Colonic mucosa (tissue), 4 donors: ENCODE data around the gene RMND5B. TPM values are rescaled to one million over a fixed set of nuclear protein-coding genes. Genes with fewer than 3 reads are reported as not detected.
"Not testable (repeated sequence)": the region's sequence is repeated elsewhere in the genome, so short reads cannot be mapped to it uniquely, and the experiment has no call there.

ENCODE experiments used
- DNase-seq: peaks from one replicate; pipeline ENCODE4 v3.0.0-alpha.2; 2020
- H3K27ac ChIP-seq: fragments of 200-600 bp; one replicate; pipeline ENCODE4 v1.8.0; 2021
- H3K27me3 ChIP-seq: fragments of 200-600 bp; one replicate; pipeline ENCODE4 v1.8.0; 2021
- H3K36me3 ChIP-seq: fragments of 200-600 bp; one replicate; pipeline ENCODE4 v1.8.0; 2021
- H3K4me1 ChIP-seq: fragments of 200-600 bp; one replicate; pipeline ENCODE4 v1.8.0; 2021; ENCODE audit warnings: mild to moderate bottlenecking
- H3K4me3 ChIP-seq: fragments of 200-600 bp; one replicate; pipeline ENCODE4 v1.8.0; 2021
- H3K9ac ChIP-seq, 2 donors: one replicate each; pipeline ENCODE4 v1.7.0; 2013; ENCODE audit warnings: control low read depth in 2 of 2, low read depth in 2 of 2, low read length in 2 of 2
- H3K9me3 ChIP-seq: fragments of 200-600 bp; one replicate; pipeline ENCODE4 v1.8.0; 2021
- intact Hi-C: fragments of 100-400 bp; cut with DNase I; formaldehyde crosslinking; loops from one replicate; pipeline ENCODE4 v1.14.1; 2022
- total RNA-seq, 2 donors: library from RNA; stranded (reverse); fragmentation: NEBNext Ultra II Directional in 1 of 2; extraction: Animal tissue kit (Norgen Biotek cat#: 25700) in 1 of 2; gene quantifications; one replicate each; pipeline ENCODE4 v1.2.1, GENCODE V29; 2021
- TF ChIP-seq, protein P1 (sequence below): fragments of 200-600 bp; IDR thresholded peaks from one replicate; pipeline ENCODE4 v1.8.0; 2022; ENCODE audit warnings: antibody characterized with exemption, mild to moderate bottlenecking
- donor health status: healthy.
- donor health status: DM: no; HTN: no; CAD: no.
- donor health status: DM: no; HTN: no; CAD: no.

RMND5B gene, protein sequence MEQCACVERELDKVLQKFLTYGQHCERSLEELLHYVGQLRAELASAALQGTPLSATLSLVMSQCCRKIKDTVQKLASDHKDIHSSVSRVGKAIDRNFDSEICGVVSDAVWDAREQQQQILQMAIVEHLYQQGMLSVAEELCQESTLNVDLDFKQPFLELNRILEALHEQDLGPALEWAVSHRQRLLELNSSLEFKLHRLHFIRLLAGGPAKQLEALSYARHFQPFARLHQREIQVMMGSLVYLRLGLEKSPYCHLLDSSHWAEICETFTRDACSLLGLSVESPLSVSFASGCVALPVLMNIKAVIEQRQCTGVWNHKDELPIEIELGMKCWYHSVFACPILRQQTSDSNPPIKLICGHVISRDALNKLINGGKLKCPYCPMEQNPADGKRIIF
- 10 to 100 TPM; 31.9 to 50.1 TPM for total RNA-seq

DNA sequence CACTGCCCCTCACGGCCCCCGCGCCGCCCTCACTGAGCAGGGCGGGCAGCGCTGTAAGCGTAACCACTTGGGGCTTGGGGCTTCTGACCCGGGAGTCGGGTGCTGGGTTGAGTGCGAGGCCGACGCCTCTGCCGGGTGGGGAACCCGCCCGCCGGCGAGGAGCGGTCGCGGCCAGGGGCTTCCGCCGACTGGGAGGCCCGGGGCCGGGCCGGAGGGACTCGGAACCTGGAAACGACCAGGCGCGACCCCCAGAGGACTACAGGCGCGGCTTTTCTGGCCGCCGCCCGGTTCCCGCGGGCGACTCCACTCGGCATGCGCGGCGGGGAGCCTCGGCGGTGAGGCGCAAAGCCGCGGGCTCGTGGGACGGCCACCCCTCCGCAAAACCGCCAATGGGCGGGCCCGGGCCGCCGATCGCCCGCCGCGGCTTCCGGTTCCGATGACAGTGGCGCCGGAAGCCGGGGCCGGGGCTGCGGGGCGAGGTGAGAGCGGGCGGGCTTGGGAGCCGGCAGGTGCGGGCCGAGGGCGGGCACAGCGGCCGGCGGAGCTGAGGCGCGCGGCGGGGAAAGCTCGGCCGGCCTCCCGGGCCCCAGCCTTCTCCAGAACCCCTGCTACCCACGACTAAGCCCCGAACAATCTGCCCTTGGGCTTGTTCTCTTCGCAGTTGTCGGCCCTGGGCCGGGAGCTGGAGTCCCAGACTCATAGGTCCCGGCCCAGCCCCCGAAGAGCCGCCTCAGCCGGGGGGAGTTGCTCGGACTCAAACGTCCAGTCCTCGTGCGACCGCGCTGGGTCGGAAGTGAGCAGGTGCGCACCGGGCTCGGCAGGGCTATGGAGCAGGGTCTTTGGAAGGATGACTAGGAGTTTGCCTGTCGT lies at the start of gene RMND5B:
Gene RMND5B (plus strand): TSS at position 439 of the 870 bp plus-strand sequence. CDS start 7,106 bp downstream, outside the sequence.
- Histone ChIP-seq H3K9ac (peak within 1 kb of the TSS; percentile 82 to 91), H3K27me3 (no peaks in the 10 kb centered on the region), H3K4me3 (peak within 1 kb of the TSS; percentile 97), H3K9me3 (no peaks in the 10 kb centered on the region), H3K27ac (peak within 1 kb of the TSS; percentile 96), H3K4me1 (peaks cover 6% of the 10 kb centered on the region), H3K36me3 (no peaks in the 10 kb centered on the region)
- DNase-seq: peak; percentile 87
- intact Hi-C loops: no loop called here
- TF ChIP-seq, protein P1, sequence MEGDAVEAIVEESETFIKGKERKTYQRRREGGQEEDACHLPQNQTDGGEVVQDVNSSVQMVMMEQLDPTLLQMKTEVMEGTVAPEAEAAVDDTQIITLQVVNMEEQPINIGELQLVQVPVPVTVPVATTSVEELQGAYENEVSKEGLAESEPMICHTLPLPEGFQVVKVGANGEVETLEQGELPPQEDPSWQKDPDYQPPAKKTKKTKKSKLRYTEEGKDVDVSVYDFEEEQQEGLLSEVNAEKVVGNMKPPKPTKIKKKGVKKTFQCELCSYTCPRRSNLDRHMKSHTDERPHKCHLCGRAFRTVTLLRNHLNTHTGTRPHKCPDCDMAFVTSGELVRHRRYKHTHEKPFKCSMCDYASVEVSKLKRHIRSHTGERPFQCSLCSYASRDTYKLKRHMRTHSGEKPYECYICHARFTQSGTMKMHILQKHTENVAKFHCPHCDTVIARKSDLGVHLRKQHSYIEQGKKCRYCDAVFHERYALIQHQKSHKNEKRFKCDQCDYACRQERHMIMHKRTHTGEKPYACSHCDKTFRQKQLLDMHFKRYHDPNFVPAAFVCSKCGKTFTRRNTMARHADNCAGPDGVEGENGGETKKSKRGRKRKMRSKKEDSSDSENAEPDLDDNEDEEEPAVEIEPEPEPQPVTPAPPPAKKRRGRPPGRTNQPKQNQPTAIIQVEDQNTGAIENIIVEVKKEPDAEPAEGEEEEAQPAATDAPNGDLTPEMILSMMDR: no peak

DNA sequence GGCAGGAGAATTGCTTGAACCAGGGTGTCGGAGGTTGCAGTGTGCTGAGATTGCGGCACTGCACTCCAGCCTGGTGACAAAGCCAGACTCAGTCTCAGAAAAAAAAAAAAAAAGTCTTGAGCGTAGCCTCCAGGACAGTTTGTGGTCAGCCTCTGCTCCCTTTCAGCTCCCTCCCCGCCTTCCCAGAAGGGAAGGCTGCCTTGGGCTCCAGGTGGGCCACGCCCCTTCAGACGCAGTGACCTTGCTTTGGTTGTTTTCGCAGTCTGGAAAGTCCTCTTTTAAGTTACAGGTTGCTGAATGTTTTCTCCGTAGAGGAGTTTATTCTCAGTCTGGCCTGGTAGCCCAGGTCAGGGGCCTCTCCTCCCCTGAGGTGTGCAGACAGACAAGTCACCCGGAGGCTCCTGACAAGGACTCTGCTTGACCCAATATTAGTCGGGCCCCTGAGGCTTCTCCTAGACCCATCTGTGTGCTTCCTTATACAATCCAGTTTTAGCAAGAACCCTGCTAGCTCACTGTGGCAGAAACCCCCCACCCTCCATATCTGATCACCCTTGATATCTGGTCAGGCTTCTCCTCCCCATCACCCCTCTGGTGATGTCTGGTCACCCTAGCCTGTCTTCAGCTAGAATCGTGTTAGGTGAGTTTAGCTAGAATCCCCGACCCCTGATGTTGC lies 49.1 kb upstream of the RMND5B start:
- Histone ChIP-seq H3K4me1 (no peaks in the 10 kb centered on the region), H3K4me3 (no peak overlapping the region), H3K27ac (no peak overlapping the region), H3K36me3 (no peaks in the 10 kb centered on the region), H3K9ac (no peak overlapping the region), H3K27me3 (no peaks in the 10 kb centered on the region), H3K9me3 (no peaks in the 10 kb centered on the region)
- DNase-seq: no peak
- TF ChIP-seq, protein P1: no peak
- intact Hi-C loops: no loop called here

GRCh38 chr5:178083922-178084321 lies 46.9 kb upstream of the RMND5B start:
- no peaks in the 10 kb centered on the region for H3K36me3 ChIP-seq
- no peaks in the 10 kb centered on the region for H3K27me3 ChIP-seq
- TF ChIP-seq, protein P1: no peak
- H3K4me1 ChIP-seq: no peaks in the 10 kb centered on the region
- DNase-seq: no peak
- H3K9me3 ChIP-seq: no peaks in the 10 kb centered on the region
- H3K4me3 ChIP-seq: no peak overlapping the region
- no peak overlapping the region for H3K9ac ChIP-seq
- no peak overlapping the region for H3K27ac ChIP-seq
- intact Hi-C loops: no loop called here

DNA sequence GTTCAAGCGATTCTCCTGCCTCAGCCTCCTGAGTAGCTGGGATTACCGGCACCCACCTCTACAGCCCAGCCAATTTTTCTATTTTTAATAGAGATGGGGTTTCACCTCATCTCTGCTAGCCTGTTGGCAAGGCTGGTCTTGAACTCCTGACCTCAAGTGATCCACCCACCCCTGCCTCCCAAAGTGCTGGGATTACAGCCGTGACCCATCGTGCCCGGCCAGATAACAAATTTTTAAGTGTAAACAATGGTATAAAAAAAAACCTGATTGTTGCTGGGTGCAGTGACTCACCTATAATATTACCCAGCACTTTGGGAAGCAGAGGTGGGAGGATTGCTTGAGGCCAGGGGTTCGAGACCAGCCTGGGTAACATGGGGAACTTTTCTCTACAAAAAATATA lies 45.5 kb upstream of the RMND5B start:
- TF ChIP-seq, protein P1: no peak
- Histone ChIP-seq H3K4me1 (no peaks in the 10 kb centered on the region), H3K9me3 (no peaks in the 10 kb centered on the region), H3K27me3 (no peaks in the 10 kb centered on the region), H3K4me3 (no peak overlapping the region), H3K36me3 (no peaks in the 10 kb centered on the region), H3K27ac (no peak overlapping the region), H3K9ac (no peak overlapping the region)
- intact Hi-C loops: no loop called here
- no peak for DNase-seq

GRCh38 chr5:178086266-178086665 lies 44.5 kb upstream of the RMND5B start:
- H3K4me1 ChIP-seq: no peaks in the 10 kb centered on the region
- H3K4me3 ChIP-seq: no peak overlapping the region
- DNase-seq: no peak
- H3K36me3 ChIP-seq: no peaks in the 10 kb centered on the region
- intact Hi-C loops: no loop called here
- H3K27ac ChIP-seq: no peak overlapping the region
- no peaks in the 10 kb centered on the region for H3K27me3 ChIP-seq
- TF ChIP-seq, protein P1: no peak
- no peak overlapping the region for H3K9ac ChIP-seq
- no peaks in the 10 kb centered on the region for H3K9me3 ChIP-seq

GRCh38 chr5:178087199-178087598 lies 43.6 kb upstream of the RMND5B start:
- H3K9ac ChIP-seq, intact Hi-C loops, H3K36me3 ChIP-seq, H3K4me3 ChIP-seq, H3K27ac ChIP-seq, DNase-seq, H3K9me3 ChIP-seq, H3K27me3 ChIP-seq, H3K4me1 ChIP-seq: not testable (repeated sequence)
